K562 (cell line): ENCODE data around the gene SOAT1. TPM values are rescaled to one million over a fixed set of nuclear protein-coding genes. Genes with fewer than 3 reads are reported as not detected.
A peak's percentile ranks its signal among the peaks of the same experiment; 100 is the strongest.

ENCODE experiments used
- ARHGAP35 ChIP-seq: fragments of 450-650 bp; IDR thresholded peaks from 2 replicates; pipeline ENCODE4 v1.6.1; 2018; ENCODE audit not compliant: partially characterized antibody
- CBX1 ChIP-seq: sonication (generic); IDR thresholded peaks from 2 replicates; pipeline ENCODE4 v1.6.1; 2016; ENCODE audit warnings: antibody characterized with exemption, low read depth, mild to moderate bottlenecking
- CC2D1A ChIP-seq: fragments of 450-650 bp; IDR thresholded peaks from 2 replicates; pipeline ENCODE4 v1.6.1; 2017; ENCODE audit warnings: mild to moderate bottlenecking
- ELF2 ChIP-seq: fragments of 250-450 bp; sonication (Bioruptor Pico); IDR thresholded peaks from 2 replicates; pipeline ENCODE4 v1.5.0; 2021; ENCODE audit warnings: mild to moderate bottlenecking
- GTF2E2 ChIP-seq: fragments of 200-800 bp; sonication (Bioruptor generic); IDR thresholded peaks from 2 replicates; pipeline ENCODE4 v1.6.1; 2016; ENCODE audit warnings: missing genetic modification characterization, missing compliant biosample characterization
- HNRNPL ChIP-seq: fragments of 200-400 bp; formaldehyde crosslinking; IDR thresholded peaks from 2 replicates; pipeline ENCODE4 v1.6.1; 2017; ENCODE audit warnings: low read depth, mild to moderate bottlenecking, low read length
- KAT2B ChIP-seq: IDR thresholded peaks from one replicate; pipeline ENCODE4 v1.6.1; 2012; ENCODE audit warnings: low read depth, mild to moderate bottlenecking, control low read depth, inconsistent platforms, low read length, moderate library complexity
- L3MBTL2 ChIP-seq: fragments of 450-650 bp; IDR thresholded peaks from 2 replicates; pipeline ENCODE4 v1.6.1; 2016; ENCODE audit warnings: mild to moderate bottlenecking, moderate library complexity
- MCM5 ChIP-seq: fragments of 450-650 bp; IDR thresholded peaks from 2 replicates; pipeline ENCODE4 v1.6.1; 2016; ENCODE audit warnings: low read depth
- NEUROD1 ChIP-seq: fragments of 150-350 bp; IDR thresholded peaks from 2 replicates; pipeline ENCODE4 v1.6.1; 2014; ENCODE audit warnings: borderline replicate concordance, low read length, low read depth; ENCODE audit not compliant: partially characterized antibody
- NR2C1 ChIP-seq, 2 experiments: fragments of 450-650 bp; IDR thresholded peaks; 2 replicates each; pipeline ENCODE4 v1.6.1; 2017; ENCODE audit warnings: mild to moderate bottlenecking in 2 of 2, antibody characterized with exemption in 1 of 2, inconsistent platforms in 1 of 2, missing compliant biosample characterization in 1 of 2, missing genetic modification characterization in 1 of 2
- PHF20 ChIP-seq: fragments of 450-650 bp; IDR thresholded peaks from 2 replicates; pipeline ENCODE4 v1.6.1; 2018; ENCODE audit not compliant: partially characterized antibody
- POLR2B ChIP-seq: fragments of 450-650 bp; IDR thresholded peaks from 2 replicates; pipeline ENCODE4 v1.6.1; 2018; ENCODE audit warnings: low read depth; ENCODE audit not compliant: partially characterized antibody
- POLR2H ChIP-seq: IDR thresholded peaks from 2 replicates; pipeline ENCODE4 v1.6.1; 2016; ENCODE audit warnings: missing genetic modification characterization, low read depth, mild to moderate bottlenecking, control low read depth, missing compliant biosample characterization, moderate library complexity
- SMAD4 ChIP-seq: fragments of 250-450 bp; sonication (Bioruptor Pico); conservative IDR thresholded peaks from 2 replicates; pipeline ENCODE4 v1.8.0; 2021; ENCODE audit warnings: inconsistent platforms, mild to moderate bottlenecking, moderate library complexity
- SMARCA5 ChIP-seq: fragments of 450-650 bp; IDR thresholded peaks from 2 replicates; pipeline ENCODE4 v1.6.1; 2016
- SOX6 ChIP-seq: fragments of 450-650 bp; IDR thresholded peaks from 2 replicates; pipeline ENCODE4 v1.6.1; 2014; ENCODE audit warnings: mild to moderate bottlenecking
- THRA ChIP-seq: fragments of 450-650 bp; IDR thresholded peaks from 2 replicates; pipeline ENCODE4 v1.6.1; 2017; ENCODE audit warnings: mild to moderate bottlenecking, moderate library complexity
- ZNF384 ChIP-seq: IDR thresholded peaks from 2 replicates; pipeline ENCODE4 v1.6.1; 2012; ENCODE audit warnings: low read depth, low read length, improper control_type of control experiment
- polyA plus RNA-seq, 8 experiments: library from polyadenylated mRNA; depleted of rRNA in 4 of 8; stranded (reverse) in 5 of 8; unstranded in 3 of 8; fragments of >200 nt; fragmentation: Nextera tagmentation in 2 of 8; fragmentation: Illumina TruSeq in 1 of 8; extraction: Ambion mirVana in 2 of 8; extraction: Trizol in 1 of 8; gene quantifications; 2 replicates each; pipeline versions ENCODE4 v1.2.1 to v1.2.3, GENCODE V29; 2011 to 2014; ENCODE audit warnings: inconsistent platforms in 1 of 8, missing spikeins in 1 of 8
- total RNA-seq, 7 experiments: library from RNA; depleted of rRNA in 6 of 7; stranded (reverse); fragments of >200 nt in 6 of 7; fragmentation: Illumina TruSeq in 2 of 7; extraction: Trizol in 2 of 7; gene quantifications; 2 replicates each; pipeline versions ENCODE4 v1.2.1 to v1.2.3, GENCODE V29; 2011 to 2021; ENCODE audit warnings: low replicate concordance in 1 of 7
- TF ChIP-seq, protein P1 (sequence below): sonication (generic); formaldehyde crosslinking; IDR thresholded peaks from 2 replicates; pipeline ENCODE4 v1.8.0; 2022; ENCODE audit warnings: missing genetic modification reagents, mild to moderate bottlenecking, borderline replicate concordance
- TF ChIP-seq, protein P2 (sequence below): fragments of 450-650 bp; conservative IDR thresholded peaks from 2 replicates; pipeline ENCODE4 v1.6.1; 2016; ENCODE audit warnings: missing genetic modification characterization, low read depth, mild to moderate bottlenecking, control low read depth, missing compliant biosample characterization
- TF ChIP-seq, protein P3 (sequence below): fragments of 250-450 bp; sonication (Bioruptor Pico); IDR thresholded peaks from 2 replicates; pipeline ENCODE4 v1.4.0; 2020; ENCODE audit warnings: mild to moderate bottlenecking, moderate library complexity

The SOAT1 gene
- total and polyA plus RNA-seq, 9 of the 15 experiments (the other 6 are each of a cell fraction or from before 2014, with no cell fraction given): 5.5 to 29.1 (median 17.3) TPM

DNA sequence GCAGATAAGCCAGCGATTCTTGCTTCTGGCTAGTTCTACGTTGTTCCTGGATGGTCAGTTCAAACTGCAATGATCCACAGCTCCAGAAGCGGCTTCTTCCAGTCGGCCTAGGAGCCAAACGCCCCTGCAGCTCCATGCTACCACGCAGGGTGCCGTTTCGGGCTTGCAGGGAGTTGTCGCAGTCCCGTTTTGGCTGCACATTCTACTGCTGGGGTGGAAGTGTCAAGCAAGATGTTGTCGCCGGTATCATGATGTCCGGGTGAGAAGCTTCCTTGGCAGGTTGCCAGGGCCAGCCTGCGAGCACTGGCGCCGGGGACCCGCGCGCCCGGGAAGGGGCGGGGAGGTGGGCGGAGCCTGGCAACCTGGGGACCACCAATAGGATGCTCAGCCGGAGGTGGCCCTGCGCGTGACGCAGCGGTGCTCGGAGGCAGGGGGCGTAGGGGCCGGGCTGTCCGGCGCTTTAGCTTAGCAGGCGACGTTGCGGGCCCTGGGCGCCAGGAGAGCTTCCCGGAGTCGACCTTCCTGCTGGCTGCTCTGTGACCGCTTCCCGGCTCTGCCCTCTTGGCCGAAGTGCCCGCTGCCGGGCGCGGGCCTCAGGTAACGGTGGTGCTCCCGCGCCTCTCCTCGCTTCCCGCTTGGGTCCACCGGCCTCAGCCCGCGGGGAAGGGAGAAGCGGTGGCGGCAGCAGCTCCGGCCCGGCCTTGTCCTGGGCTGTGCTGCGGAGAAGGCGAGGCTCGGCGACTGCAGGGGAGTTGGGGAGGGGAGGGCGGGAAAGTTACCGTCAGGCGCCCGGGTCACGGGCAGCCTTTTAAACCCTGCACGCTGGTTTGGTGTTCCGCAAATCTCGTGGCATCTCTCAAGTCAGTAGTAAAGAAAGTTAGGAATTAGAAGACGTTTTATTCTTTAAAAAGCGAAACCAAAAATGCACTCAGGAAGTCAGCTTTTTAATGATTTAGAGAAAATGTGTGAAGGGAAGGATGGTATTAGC, at the start of gene SOAT1 (continued):
- TF ChIP-seq, protein P1, sequence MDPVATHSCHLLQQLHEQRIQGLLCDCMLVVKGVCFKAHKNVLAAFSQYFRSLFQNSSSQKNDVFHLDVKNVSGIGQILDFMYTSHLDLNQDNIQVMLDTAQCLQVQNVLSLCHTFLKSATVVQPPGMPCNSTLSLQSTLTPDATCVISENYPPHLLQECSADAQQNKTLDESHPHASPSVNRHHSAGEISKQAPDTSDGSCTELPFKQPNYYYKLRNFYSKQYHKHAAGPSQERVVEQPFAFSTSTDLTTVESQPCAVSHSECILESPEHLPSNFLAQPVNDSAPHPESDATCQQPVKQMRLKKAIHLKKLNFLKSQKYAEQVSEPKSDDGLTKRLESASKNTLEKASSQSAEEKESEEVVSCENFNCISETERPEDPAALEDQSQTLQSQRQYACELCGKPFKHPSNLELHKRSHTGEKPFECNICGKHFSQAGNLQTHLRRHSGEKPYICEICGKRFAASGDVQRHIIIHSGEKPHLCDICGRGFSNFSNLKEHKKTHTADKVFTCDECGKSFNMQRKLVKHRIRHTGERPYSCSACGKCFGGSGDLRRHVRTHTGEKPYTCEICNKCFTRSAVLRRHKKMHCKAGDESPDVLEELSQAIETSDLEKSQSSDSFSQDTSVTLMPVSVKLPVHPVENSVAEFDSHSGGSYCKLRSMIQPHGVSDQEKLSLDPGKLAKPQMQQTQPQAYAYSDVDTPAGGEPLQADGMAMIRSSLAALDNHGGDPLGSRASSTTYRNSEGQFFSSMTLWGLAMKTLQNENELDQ: no peak
- 0 out of 2 replicates have a peak, but pooled peaks have one; percentile 7 for TF ChIP-seq ELF2 (CRISPR knock-in tag)
- no peak for TF ChIP-seq ARHGAP35
- TF ChIP-seq MCM5: no peak
- TF ChIP-seq, protein P2, sequence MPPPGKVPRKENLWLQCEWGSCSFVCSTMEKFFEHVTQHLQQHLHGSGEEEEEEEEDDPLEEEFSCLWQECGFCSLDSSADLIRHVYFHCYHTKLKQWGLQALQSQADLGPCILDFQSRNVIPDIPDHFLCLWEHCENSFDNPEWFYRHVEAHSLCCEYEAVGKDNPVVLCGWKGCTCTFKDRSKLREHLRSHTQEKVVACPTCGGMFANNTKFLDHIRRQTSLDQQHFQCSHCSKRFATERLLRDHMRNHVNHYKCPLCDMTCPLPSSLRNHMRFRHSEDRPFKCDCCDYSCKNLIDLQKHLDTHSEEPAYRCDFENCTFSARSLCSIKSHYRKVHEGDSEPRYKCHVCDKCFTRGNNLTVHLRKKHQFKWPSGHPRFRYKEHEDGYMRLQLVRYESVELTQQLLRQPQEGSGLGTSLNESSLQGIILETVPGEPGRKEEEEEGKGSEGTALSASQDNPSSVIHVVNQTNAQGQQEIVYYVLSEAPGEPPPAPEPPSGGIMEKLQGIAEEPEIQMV (tag): no peak
- TF ChIP-seq, protein P3, sequence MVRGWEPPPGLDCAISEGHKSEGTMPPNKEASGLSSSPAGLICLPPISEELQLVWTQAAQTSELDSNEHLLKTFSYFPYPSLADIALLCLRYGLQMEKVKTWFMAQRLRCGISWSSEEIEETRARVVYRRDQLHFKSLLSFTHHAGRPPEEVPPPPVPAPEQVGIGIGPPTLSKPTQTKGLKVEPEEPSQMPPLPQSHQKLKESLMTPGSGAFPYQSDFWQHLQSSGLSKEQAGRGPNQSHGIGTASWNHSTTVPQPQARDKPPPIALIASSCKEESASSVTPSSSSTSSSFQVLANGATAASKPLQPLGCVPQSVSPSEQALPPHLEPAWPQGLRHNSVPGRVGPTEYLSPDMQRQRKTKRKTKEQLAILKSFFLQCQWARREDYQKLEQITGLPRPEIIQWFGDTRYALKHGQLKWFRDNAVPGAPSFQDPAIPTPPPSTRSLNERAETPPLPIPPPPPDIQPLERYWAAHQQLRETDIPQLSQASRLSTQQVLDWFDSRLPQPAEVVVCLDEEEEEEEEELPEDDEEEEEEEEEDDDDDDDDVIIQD (CRISPR knock-in tag): no peak
- peak; percentile 93 for TF ChIP-seq HNRNPL
- no peak for TF ChIP-seq NEUROD1
- no peak for TF ChIP-seq CBX1
- no peak for TF ChIP-seq KAT2B
- no peak; the same call in 1 of the 2 replicates for TF ChIP-seq SOX6
- peak; percentile 45; the same call in 1 of the 2 replicates for TF ChIP-seq SMARCA5
- peak; percentile 72 for TF ChIP-seq POLR2B
- TF ChIP-seq ZNF384: no peak
- TF ChIP-seq L3MBTL2: peak; percentile 88
- TF ChIP-seq POLR2H: no peak
- TF ChIP-seq GTF2E2 (tag): peak; percentile 72
- no peak for TF ChIP-seq CC2D1A
- TF ChIP-seq THRA: no peak
- no peak for TF ChIP-seq NR2C1 (IDR thresholded peaks at IDR 0.05)
- TF ChIP-seq NR2C1 (tag; IDR thresholded peaks at IDR 0.05): no peak
- TF ChIP-seq PHF20: peak; percentile 44
- TF ChIP-seq SMAD4 (CRISPR knock-in tag): peak; percentile 50
